Measurements from ENCODE around the gene SOX15. TPM values are rescaled to one million over a fixed set of nuclear protein-coding genes. Genes with fewer than 3 reads are reported as not detected.

Gene SOX15
- total RNA-seq, 2 experiments from 2014 or later, result 0.84 to 1.6 TPM

- intact Hi-C loops (cut with micrococcal nuclease; ENCODE audit: unreplicated experiment), result loop anchor here (1.0 kb wide), 2 partner anchors 41 to 72 kb away; no protein-coding TSS in a partner anchor
- POLR2A ChIA-PET, result interaction anchor here (0.8 to 1.6 kb wide), 6 partner anchors 13 to 73 kb away, joined by 3 to 6 read pairs (median 4); partner anchors contain the start of genes CD68, MPDU1 and TP53
- Histone ChIP-seq H3K4me3 (ENCODE audit: low read depth, low read length, poor library complexity, severe bottlenecking) (peak overlapping the region; percentile 87), H3K9me3 (ENCODE audit: low read length) (no peaks in the 10 kb centered on the region), H3K9me2 (ENCODE audit: insufficient read depth, low read length) (no peaks in the 10 kb centered on the region), H3K4me2 (ENCODE audit: low read length) (peak overlapping the region; percentile 99), H3K4me1 (ENCODE audit: insufficient read depth, low read length, poor library complexity, severe bottlenecking) (peaks cover 20% of the 10 kb centered on the region), H3K79me2 (ENCODE audit: insufficient read depth, low read depth, low read length) (peaks cover 26% of the 10 kb centered on the region), H4K20me1 (ENCODE audit: insufficient read depth, low read length) (peaks cover 17% of the 10 kb centered on the region; the same call in 1 of the 2 replicates), H3K36me3 (ENCODE audit: insufficient read depth, low read length) (peaks cover 27% of the 10 kb centered on the region), H2AFZ (ENCODE audit: low read length) (0 out of 2 replicates have a peak overlapping the region, but pooled peaks have one; percentile 3), H3K27ac (ENCODE audit: low read depth, low read length, poor library complexity, severe bottlenecking) (peak overlapping the region; percentile 59)
- no TSS peak for BruUV-seq (replicated peaks)
- TF ChIP-seq EZH2phosphoT487 (IDR thresholded peaks at IDR 0.05; ENCODE audit: borderline replicate concordance, low read depth, low read length) (no peak), CTCF (conservative IDR thresholded peaks at IDR 0.05; ENCODE audit: low read length) (peak; percentile 46; the same call in 1 of the 2 replicates)
- DNase-seq (ENCODE audit: low spot score), result peak; percentile 30
- CTCF ChIA-PET (ENCODE audit: unreplicated experiment), result interaction anchor here (1.4 kb wide), 1 partner anchor 75 kb away, joined by 4 read pairs; the partner anchor contains the start of gene WRAP53
Observed at GRCh38 chr17:7613769-7614424, 24.0 kb upstream of the SOX15 start.

GRCh38 chr17:7612294-7612640 is 22.4 kb upstream of the SOX15 start:
- H3K4me2 ChIP-seq (ENCODE audit: low read length), result peak overlapping the region; percentile 42
- no peak for TF ChIP-seq EZH2phosphoT487 (IDR thresholded peaks at IDR 0.05; ENCODE audit: borderline replicate concordance, low read depth, low read length)
- no peak for TF ChIP-seq CTCF (conservative IDR thresholded peaks at IDR 0.05; ENCODE audit: low read length)

More at GRCh38 chr17:7612294-7612640, 22.4 kb upstream of the SOX15 start:
- H2AFZ ChIP-seq (ENCODE audit: low read length), result no peak overlapping the region
- peaks cover 17% of the 10 kb centered on the region; the same call in 1 of the 2 replicates for H4K20me1 ChIP-seq (ENCODE audit: insufficient read depth, low read length)
- DNase-seq (ENCODE audit: low spot score), result no peak
- H3K4me3 ChIP-seq (ENCODE audit: low read depth, low read length, poor library complexity, severe bottlenecking), result no peak overlapping the region
- H3K79me2 ChIP-seq (ENCODE audit: insufficient read depth, low read depth, low read length), result peaks cover 26% of the 10 kb centered on the region
- H3K36me3 ChIP-seq (ENCODE audit: insufficient read depth, low read length), result peaks cover 32% of the 10 kb centered on the region
- CTCF ChIA-PET (ENCODE audit: unreplicated experiment), result no interaction called here
- intact Hi-C loops (cut with micrococcal nuclease; ENCODE audit: unreplicated experiment), result no loop called here
- no peaks in the 10 kb centered on the region for H3K9me3 ChIP-seq (ENCODE audit: low read length)
- POLR2A ChIA-PET, result interaction anchor here (1.2 kb wide), 1 partner anchor 28 kb away, joined by 3 read pairs; the partner anchor contains the start of gene MPDU1
- no peaks in the 10 kb centered on the region for H3K9me2 ChIP-seq (ENCODE audit: insufficient read depth, low read length)
- TSS peak; percentile 50 for BruUV-seq (replicated peaks)
- H3K27ac ChIP-seq (ENCODE audit: low read depth, low read length, poor library complexity, severe bottlenecking), result no peak overlapping the region
- H3K4me1 ChIP-seq (ENCODE audit: insufficient read depth, low read length, poor library complexity, severe bottlenecking), result peaks cover 20% of the 10 kb centered on the region
